HG03060 (cell line): ENCODE data around the gene MAIP1.

Source experiments
- ATAC-seq: cut with Tn5 transposase; IDR thresholded peaks from one replicate; pipeline ENCODE4 v1.9.1; 2021; ENCODE audit warnings: low read depth, moderate number of reproducible peaks; ENCODE audit not compliant: unreplicated experiment

MAIP1 gene

DNA sequence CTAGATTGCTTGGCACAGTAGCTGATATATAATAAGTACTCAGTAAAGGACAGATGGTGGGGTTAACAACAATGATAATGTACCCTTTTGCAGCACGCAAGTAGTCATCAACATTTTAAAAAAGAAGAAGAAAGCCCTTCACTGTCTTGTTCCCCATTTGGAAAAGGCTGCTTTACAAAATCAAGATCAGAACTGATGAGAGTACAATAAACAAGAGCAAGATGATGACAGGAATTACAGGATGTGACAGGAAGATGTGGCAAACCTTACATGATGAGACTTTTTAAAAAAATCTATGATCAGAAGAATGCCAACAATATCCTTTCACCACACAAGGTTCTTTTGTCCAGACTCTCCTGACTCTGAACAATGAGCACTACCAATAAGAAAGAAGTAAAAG, 9.2 kb upstream of the MAIP1 start:
- ATAC-seq: no peak

GRCh38 chr2:199946836-199947235, 8.5 kb upstream of the MAIP1 start:
- ATAC-seq: no peak

DNA sequence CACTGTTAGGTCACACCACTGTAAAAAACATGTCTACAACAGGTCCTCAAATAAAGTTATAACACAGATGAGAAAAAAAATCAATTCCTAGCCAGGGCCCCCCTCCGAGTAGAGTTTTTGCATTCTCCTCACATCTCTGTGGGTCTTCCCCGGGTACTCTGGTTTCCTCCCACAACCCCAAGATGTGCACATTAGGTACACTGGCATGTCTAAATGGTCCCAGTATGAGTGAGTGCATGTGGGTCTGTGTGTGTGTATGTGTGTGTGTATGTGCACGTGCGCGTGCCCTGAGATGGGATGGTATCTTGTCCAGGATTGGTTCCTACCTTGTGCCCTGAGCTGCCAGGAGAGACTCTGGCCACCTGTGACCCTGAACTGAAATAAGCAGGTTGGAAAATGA, 5.0 kb upstream of the MAIP1 start:
- ATAC-seq: no peak

DNA sequence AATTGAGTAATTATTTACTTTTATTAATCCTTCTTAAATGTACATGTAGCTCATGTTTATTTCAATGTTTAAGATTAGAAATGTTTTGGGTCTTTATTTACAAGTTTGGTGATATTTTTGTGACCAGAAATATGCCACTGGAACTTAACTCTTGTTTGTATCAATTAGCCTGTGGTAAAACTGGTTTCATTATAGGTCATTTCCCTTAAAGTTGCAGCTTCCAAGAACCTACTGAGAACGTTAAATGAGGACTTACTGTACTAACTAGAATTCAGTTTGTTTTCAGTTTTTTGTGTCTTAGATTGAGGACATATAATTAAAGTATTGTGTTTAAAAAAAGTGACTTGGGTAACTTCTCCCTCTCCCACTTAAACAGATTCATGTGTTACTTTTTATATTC, 4.4 kb upstream of the MAIP1 start:
- no peak for ATAC-seq

- ATAC-seq: peak; percentile 27
Observed at GRCh38 chr2:199955007-199955338, 409 bp upstream of the MAIP1 start.

GRCh38 chr2:199956062-199956380, 639 bp downstream of the MAIP1 start:
- no peak for ATAC-seq

- ATAC-seq: no peak
Observed at GRCh38 chr2:199958014-199958413, 2.6 kb downstream of the MAIP1 start.

DNA sequence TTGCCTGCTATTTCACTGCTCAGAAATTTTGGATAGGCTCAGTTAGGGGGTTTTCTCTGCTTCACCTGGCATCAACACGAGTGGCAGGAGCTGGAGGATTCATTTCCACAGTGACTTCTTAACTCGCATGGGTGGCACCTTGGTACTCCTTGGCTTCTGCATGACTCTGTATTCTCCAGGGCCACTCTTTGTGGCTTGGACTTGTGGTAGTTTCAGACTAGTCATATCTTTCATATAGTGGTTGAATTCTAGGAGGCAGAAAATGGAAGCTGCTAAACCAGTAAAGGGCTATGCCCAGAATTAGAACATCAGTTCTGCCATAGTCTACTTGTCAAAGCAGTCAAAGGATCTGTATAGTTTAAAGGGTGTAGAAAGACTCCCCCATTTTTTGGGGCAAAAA, 6.8 kb downstream of the MAIP1 start:
- ATAC-seq: no peak

- no peak for ATAC-seq
Observed at GRCh38 chr2:199966405-199966804, 11.0 kb downstream of the MAIP1 start.

DNA sequence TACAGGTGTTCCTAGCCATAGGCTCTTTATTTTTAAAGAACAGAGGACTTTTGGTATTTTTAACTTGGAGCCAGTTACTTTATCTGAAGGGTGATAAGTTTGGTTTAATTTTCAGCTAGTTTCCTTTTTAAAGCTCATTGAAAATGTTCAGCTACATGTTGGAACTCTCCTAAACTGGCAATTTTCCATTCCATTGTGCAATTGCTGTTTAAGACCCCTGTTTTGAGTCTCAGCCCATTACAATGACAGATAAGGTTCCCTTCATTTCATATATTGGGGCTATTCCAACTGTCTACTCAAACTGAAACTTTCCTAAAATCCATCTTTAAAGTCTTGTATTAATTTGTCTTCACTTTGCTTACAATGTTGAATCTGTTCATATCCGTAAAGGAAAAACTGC, 11.6 kb downstream of the MAIP1 start:
- no peak for ATAC-seq

- ATAC-seq: no peak
Observed at GRCh38 chr2:199968126-199968525, 12.7 kb downstream of the MAIP1 start.

DNA sequence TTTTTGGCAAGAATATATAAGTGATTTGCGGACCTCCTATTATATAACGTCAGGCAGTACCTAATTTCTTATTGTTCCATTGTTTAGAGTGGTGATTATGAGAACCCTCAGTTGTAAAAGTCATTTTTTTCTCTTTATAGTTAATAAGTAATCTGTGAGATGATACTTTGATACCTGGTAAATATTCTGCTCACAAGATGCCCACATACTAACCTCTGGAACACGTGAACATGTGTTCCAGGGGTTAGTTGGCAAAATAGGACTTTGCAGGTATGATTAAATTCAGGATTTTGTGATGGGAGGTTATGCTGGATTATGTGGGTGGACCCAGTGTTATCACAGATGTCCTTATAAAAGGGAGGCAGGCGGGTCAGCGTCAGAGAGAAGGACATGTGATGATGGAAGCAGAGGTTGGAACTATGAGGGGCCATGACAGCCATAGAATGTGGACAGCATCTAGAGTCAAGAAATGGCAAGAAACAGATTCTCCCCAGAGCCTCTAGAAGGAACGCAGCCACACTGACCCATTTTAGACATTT, 16.8 kb downstream of the MAIP1 start:
- ATAC-seq: no peak

- ATAC-seq: no peak
Observed at GRCh38 chr2:199973703-199974102, 18.3 kb downstream of the MAIP1 start.

DNA sequence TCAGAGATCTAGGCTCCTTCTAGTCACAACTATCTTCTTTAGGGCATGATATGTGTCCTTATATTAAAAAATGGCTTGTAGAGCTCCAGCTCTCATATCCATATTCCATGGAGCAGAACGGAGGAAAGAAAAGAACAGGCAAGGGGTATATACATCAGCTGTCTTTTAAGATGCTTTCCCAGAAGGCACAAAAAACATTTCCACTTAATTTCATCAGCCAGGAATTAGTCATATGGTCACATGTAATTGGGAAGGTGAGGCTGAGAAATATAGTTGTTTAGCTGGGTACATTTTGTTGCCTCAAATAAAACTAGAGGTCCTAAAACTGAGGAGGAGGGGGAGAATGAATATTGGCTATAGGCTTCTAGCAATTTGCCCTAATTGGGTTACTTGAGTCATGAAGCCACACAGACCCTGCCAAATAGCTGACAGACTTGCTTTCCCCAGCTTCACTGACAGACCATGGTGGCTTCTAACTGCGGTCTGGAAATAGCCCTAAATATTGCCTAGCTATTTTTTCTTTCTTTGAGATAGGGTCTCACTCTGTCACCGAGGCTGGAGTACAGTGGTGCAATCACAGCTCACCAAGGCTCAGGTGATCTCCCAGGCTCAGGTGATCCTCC, 20.0 kb downstream of the MAIP1 start:
- ATAC-seq: no peak

DNA sequence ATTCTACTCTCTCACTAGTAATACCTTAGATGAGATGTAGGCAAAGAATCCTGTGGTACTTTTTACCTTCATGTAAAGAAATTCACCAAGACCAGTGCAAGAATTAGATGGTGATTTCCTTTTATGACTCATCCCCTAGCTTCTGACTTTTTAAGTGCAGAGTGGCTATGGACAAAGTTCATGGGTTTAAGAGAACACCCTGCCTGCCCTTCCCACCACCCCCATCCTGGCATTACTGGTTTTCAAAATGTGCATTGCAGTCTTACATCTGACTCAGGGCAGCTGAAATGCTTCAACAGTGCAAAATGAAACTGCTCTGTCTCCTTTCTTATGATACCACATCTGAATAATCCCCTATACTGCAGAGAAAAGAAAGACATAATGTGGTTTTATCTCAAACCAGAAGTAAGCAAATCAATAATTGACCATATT, 22.6 kb downstream of the MAIP1 start:
- peak; percentile 65 for ATAC-seq

DNA sequence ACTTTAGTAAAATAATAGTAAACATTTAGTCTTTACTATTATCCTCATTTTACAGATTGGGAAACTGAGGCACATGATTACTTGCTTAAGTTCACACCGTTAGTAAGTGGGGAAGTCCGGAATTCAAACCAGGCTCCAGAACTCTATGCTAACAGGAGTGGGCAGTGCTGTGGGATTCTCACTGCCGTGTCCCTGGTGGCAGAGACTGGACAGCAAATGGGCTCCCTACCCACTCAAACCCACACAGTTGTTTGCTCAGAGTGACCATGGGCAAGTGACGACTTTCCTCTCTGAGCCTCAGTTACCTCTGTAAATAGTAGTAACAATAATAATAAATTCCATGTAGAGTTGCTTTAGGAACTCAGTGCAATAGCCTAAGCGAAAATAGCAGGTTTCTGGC, 24.0 kb downstream of the MAIP1 start:
- ATAC-seq: no peak

DNA sequence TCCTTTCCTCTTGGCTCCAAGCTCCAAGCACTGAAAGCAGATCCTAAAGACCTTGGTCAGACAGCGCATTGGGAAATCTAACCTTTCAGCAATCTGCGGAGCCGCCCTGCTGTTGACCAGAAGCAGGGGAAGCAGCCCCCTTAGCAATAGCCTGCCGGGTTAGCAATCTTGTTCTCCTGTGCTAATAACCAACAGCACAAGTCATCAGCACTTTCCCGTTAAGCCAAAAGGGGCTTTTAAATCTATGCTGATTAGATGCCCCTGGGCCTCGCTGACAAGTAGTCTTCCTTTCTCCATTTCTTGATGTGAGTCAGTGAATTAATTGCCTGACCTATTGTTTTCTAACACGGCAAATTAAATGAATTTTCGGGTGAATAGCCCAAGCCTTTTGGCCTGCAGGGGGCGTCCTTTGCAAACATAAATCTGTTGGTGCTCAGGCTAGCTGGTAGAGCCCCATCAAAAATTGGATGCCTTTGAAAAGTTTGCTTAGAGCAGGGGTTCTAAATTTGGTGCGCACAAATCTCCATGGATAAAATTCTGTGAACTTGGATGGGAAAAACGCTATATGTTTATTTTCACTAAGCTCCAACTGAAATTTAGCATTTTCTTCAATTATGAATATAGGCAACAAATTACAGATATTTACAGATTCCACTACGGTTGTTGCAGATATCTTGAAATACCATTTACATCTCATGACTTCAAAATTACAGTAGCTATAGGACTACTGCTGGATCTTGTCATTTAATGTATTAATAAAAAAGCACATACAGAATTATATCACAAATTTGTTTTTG, 24.6 kb downstream of the MAIP1 start:
- ATAC-seq: no peak

- no peak for ATAC-seq
Observed at GRCh38 chr2:199982126-199982843, 26.9 kb downstream of the MAIP1 start.

DNA sequence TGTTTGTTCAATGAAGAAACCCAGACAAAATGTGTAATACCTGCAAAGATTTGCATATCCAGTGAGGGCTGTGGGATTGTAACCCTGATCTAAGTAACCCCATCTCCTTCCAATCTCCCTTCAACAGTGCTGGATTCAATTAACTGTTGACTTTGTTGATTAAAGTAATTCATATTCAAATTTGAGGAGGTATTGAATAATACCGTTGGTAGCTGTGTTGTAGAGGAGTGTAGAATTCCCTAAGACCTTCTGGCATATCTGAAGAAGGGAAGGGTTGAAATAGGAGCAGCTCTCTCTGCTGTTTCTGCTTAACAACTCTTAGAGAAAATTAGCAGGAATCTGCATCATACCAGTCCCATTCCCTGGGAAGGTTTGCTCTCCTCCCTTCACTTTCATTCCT, 28.2 kb downstream of the MAIP1 start:
- no peak for ATAC-seq

DNA sequence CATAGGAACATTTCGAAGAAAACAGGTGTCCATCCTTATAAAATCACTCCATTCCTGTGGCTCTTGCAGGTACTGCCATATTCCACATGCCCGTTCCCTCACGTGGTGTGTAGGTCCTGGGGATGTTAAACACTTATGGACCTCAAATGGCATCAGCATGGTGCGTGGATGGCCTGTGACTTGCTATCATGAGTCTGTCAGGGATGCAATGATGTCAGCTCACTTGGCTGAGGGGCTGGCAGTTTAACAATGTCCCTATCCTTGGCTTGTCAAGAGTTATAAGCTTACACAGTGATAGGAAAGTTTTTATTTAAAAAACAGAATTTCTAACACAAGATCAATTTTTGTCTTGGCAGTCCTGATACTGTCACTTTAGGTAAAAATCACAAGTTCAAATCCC, 28.8 kb downstream of the MAIP1 start:
- no peak for ATAC-seq

GRCh38 chr2:199984755-199985154, 29.4 kb downstream of the MAIP1 start:
- no peak for ATAC-seq
